OCI-LY3 (cell line): ENCODE measurements around the gene XRCC4.

Source experiments
- H2AFZ ChIP-seq: fragments of 200-600, 300-600 bp; shearing (Covaris generic); 2 replicates; pipeline ENCODE4 v1.6.0; 2014; ENCODE audit warnings: antibody characterized with exemption, low read depth, low read length
- H3K27ac ChIP-seq: fragments of 200-600, 300-600 bp; sonication (generic); 2 replicates; pipeline ENCODE4 v1.5.1; 2014; ENCODE audit warnings: mild to moderate bottlenecking, low read length, moderate library complexity, mixed read lengths
- H3K27me3 ChIP-seq: fragments of 200-600, 300-600 bp; sonication (generic); 2 replicates; pipeline ENCODE4 v1.6.1; 2014; ENCODE audit warnings: low read depth, low read length, mixed read lengths
- H3K36me3 ChIP-seq: fragments of 200-600, 300-600 bp; sonication (generic); replicated peaks from 2 replicates; pipeline ENCODE3; 2014; ENCODE audit warnings: low read depth, low read length, mixed read lengths
- H3K4me1 ChIP-seq: fragments of 300-600, 200-600 bp; sonication (generic); 2 replicates; pipeline ENCODE4 v1.6.1; 2014; ENCODE audit warnings: low read length, mixed read lengths
- H3K4me2 ChIP-seq: fragments of 200-600, 300-600 bp; sonication (generic); 2 replicates; pipeline ENCODE4 v1.6.1; 2014; ENCODE audit warnings: low read length, mixed read lengths
- H3K4me3 ChIP-seq: fragments of 300-600, 200-600 bp; sonication (generic); 2 replicates; pipeline ENCODE4 v1.5.1; 2014; ENCODE audit warnings: antibody characterized with exemption, mild to moderate bottlenecking, low read length, moderate library complexity
- H3K79me2 ChIP-seq: fragments of 300-600, 200-600 bp; shearing (Covaris generic); 2 replicates; pipeline ENCODE4 v1.6.1; 2014; ENCODE audit warnings: mild to moderate bottlenecking, low read length, mixed read lengths
- H3K9ac ChIP-seq: fragments of 300-600, 200-600 bp; shearing (Covaris generic); 2 replicates; pipeline ENCODE4 v1.6.0; 2014; ENCODE audit warnings: mild to moderate bottlenecking, low read length, moderate library complexity
- H3K9me3 ChIP-seq: fragments of 200-600, 300-600 bp; shearing (Covaris generic); 2 replicates; pipeline ENCODE4 v1.6.1; 2014; ENCODE audit warnings: low read length, mixed read lengths; ENCODE audit not compliant: insufficient read depth
- H4K20me1 ChIP-seq: fragments of 200-600, 300-600 bp; sonication (generic); 2 replicates; pipeline ENCODE4 v1.6.1; 2016; ENCODE audit warnings: low read length, mixed read lengths; ENCODE audit not compliant: insufficient read depth
- EZH2phosphoT487 ChIP-seq: fragments of 200-600 bp; shearing (Covaris generic); IDR thresholded peaks from 2 replicates; pipeline ENCODE4 v1.6.1; 2018; ENCODE audit warnings: antibody characterized with exemption, mixed run types, low read depth
- TF ChIP-seq, protein P1 (sequence below): fragments of 200-600, 300-600 bp; sonication (generic); IDR thresholded peaks from 2 replicates; pipeline ENCODE4 v1.5.1; 2014; ENCODE audit warnings: antibody characterized with exemption, low read length, low read depth

Gene XRCC4

DNA sequence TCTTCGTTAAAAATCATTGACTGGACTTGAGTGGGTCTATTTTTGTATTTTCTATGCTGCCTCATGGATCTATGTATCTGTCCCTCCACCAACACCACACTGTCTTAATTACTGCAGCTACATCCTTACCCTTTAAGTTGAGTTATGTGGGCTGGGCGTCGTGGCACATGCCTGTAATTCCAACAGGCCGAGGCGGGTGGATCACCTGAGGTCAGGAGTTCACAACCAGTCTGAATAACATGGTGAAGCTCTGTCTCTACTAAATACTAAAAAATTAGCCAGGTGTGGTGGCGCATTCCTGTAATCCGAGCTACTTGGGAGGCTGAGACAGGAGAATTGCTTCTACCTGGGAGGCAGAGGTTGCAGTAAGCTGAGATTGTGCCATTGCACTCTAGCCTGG, 48.2 kb downstream of the XRCC4 start:
- Histone ChIP-seq H3K79me2 (no peaks in the 10 kb centered on the region), H3K27ac (no peak overlapping the region), H3K4me1 (no peaks in the 10 kb centered on the region), H2AFZ (no peak overlapping the region), H3K36me3 (no peaks in the 10 kb centered on the region), H3K27me3 (no peaks in the 10 kb centered on the region), H3K4me3 (no peak overlapping the region), H3K9me3 (no peaks in the 10 kb centered on the region), H3K9ac (no peak overlapping the region), H4K20me1 (no peaks in the 10 kb centered on the region), H3K4me2 (no peak overlapping the region)
- TF ChIP-seq, protein P1, sequence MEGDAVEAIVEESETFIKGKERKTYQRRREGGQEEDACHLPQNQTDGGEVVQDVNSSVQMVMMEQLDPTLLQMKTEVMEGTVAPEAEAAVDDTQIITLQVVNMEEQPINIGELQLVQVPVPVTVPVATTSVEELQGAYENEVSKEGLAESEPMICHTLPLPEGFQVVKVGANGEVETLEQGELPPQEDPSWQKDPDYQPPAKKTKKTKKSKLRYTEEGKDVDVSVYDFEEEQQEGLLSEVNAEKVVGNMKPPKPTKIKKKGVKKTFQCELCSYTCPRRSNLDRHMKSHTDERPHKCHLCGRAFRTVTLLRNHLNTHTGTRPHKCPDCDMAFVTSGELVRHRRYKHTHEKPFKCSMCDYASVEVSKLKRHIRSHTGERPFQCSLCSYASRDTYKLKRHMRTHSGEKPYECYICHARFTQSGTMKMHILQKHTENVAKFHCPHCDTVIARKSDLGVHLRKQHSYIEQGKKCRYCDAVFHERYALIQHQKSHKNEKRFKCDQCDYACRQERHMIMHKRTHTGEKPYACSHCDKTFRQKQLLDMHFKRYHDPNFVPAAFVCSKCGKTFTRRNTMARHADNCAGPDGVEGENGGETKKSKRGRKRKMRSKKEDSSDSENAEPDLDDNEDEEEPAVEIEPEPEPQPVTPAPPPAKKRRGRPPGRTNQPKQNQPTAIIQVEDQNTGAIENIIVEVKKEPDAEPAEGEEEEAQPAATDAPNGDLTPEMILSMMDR: no peak
- no peak for TF ChIP-seq EZH2phosphoT487

- no peak for TF ChIP-seq EZH2phosphoT487
- TF ChIP-seq, protein P1: no peak
- Histone ChIP-seq H3K27ac (no peak overlapping the region), H3K4me2 (no peak overlapping the region), H3K9me3 (no peaks in the 10 kb centered on the region), H3K36me3 (no peaks in the 10 kb centered on the region), H2AFZ (no peak overlapping the region), H3K9ac (no peak overlapping the region), H3K4me1 (no peaks in the 10 kb centered on the region), H3K79me2 (no peaks in the 10 kb centered on the region), H3K4me3 (no peak overlapping the region), H3K27me3 (no peaks in the 10 kb centered on the region), H4K20me1 (no peaks in the 10 kb centered on the region)
Measured at GRCh38 chr5:83126501-83126900, 49.2 kb downstream of the XRCC4 start.

DNA sequence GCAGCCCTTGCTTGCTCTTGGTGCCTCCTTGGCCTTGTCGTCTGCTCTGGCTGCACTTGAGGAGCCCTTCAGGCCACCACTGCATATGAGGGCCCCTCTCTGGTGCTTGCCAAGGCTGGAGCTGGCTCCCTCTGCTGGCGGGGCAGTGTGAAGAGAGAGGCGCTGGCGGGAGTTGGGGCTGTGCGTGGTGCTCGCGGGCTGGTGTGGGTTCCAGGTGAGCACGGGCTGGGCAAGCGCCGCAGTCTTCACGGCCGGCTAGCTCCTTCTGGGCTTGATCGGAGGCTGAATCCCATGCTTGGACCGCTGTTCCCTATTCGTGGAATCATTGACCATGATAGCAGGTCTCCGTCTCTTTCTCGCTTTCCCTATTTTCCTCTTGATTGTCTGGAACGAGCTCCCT, 56.5 kb downstream of the XRCC4 start:
- Histone ChIP-seq H3K4me3 (no peak overlapping the region), H2AFZ (no peak overlapping the region), H3K27ac (no peak overlapping the region), H3K27me3 (no peaks in the 10 kb centered on the region), H3K4me1 (no peaks in the 10 kb centered on the region), H3K9ac (no peak overlapping the region), H3K79me2 (no peaks in the 10 kb centered on the region), H4K20me1 (no peaks in the 10 kb centered on the region), H3K36me3 (no peaks in the 10 kb centered on the region), H3K9me3 (no peaks in the 10 kb centered on the region), H3K4me2 (no peak overlapping the region)
- no peak for TF ChIP-seq EZH2phosphoT487
- TF ChIP-seq, protein P1: no peak

DNA sequence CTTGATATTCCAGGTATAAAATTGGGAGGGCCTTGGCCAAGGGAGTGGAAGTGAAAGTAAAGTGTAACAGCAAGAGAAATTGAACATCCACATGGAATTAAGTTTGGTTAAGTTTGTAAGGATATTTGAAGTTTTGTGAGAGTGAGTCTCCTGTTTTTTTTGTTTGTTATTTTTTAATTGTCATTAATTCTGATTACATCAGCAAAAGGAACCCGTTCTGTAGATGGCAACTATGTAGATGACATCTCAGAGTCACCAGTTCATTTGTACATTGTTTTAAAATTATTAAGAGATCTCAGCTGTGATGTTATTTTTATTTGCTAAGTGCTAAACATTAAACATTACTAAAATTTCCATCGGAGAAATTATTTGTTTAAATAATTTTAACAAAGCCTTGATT, 65.2 kb downstream of the XRCC4 start:
- no peak overlapping the region for H2AFZ ChIP-seq
- TF ChIP-seq EZH2phosphoT487: no peak
- TF ChIP-seq, protein P1: no peak
- no peaks in the 10 kb centered on the region for H3K9me3 ChIP-seq

More for the DNA sequence above, 65.2 kb downstream of the XRCC4 start:
- Histone ChIP-seq H3K36me3 (no peaks in the 10 kb centered on the region), H3K4me3 (no peak overlapping the region), H4K20me1 (no peaks in the 10 kb centered on the region), H3K27ac (no peak overlapping the region), H3K27me3 (no peaks in the 10 kb centered on the region), H3K9ac (no peak overlapping the region), H3K4me2 (no peak overlapping the region), H3K79me2 (no peaks in the 10 kb centered on the region), H3K4me1 (no peaks in the 10 kb centered on the region)
